Lung (tissue), 12 donors: ENCODE measurements around the gene NFX1. TPM values are rescaled to one million over a fixed set of nuclear protein-coding genes. Genes with fewer than 3 reads are reported as not detected.

ENCODE experiments used
- ATAC-seq: fragments of 200-7000 bp; cut with Tn5 transposase; one replicate; pipeline ENCODE4 v1.9.1; 2020; ENCODE audit warnings: moderate number of reproducible peaks; ENCODE audit not compliant: insufficient read depth, low FRiP score
- DNase-seq, 3 donors: peaks; one replicate each; pipeline ENCODE4 v3.0.0-alpha.2; 2013 to 2017
- H3K27ac ChIP-seq, 2 donors: one replicate each; pipeline ENCODE4 v1.5.1; 2013; ENCODE audit warnings: mild to moderate bottlenecking in 2 of 2, moderate library complexity in 2 of 2, control low read depth in 1 of 2, inconsistent platforms in 1 of 2, low read depth in 1 of 2, low read length in 1 of 2
- H3K27me3 ChIP-seq, 3 donors: one replicate each; pipeline ENCODE4 v1.5.1; 2013; ENCODE audit warnings: low read length in 2 of 3; ENCODE audit not compliant: control insufficient read depth in 3 of 3, insufficient read depth in 3 of 3
- H3K36me3 ChIP-seq, 4 donors: one replicate each; pipeline ENCODE4 v1.5.1; 2013; ENCODE audit warnings: low read length in 4 of 4, mild to moderate bottlenecking in 1 of 4, moderate library complexity in 1 of 4; ENCODE audit not compliant: control insufficient read depth in 4 of 4, insufficient read depth in 4 of 4
- H3K4me1 ChIP-seq, 5 donors: one replicate each; pipeline ENCODE4 v1.5.1; 2013; ENCODE audit warnings: low read length in 5 of 5, mild to moderate bottlenecking in 2 of 5, moderate library complexity in 1 of 5; ENCODE audit not compliant: control insufficient read depth in 5 of 5, insufficient read depth in 5 of 5
- H3K4me3 ChIP-seq: one replicate; pipeline ENCODE4 v1.5.1; 2013; ENCODE audit warnings: mild to moderate bottlenecking, control low read depth, moderate library complexity
- H3K9ac ChIP-seq, 2 donors: one replicate each; pipeline ENCODE4 v1.5.1; 2013; ENCODE audit warnings: low read length in 2 of 2, control low read depth in 1 of 2; ENCODE audit not compliant: insufficient read depth in 1 of 2
- H3K9me3 ChIP-seq, 4 donors: one replicate each; pipeline ENCODE4 v1.5.1; 2013; ENCODE audit warnings: low read length in 3 of 4, mild to moderate bottlenecking in 1 of 4, moderate library complexity in 1 of 4; ENCODE audit not compliant: control insufficient read depth in 4 of 4, insufficient read depth in 3 of 4
- CTCF ChIP-seq: IDR thresholded peaks from 2 replicates; pipeline ENCODE4 v1.5.1; 2012; ENCODE audit warnings: mild to moderate bottlenecking; ENCODE audit errors: control extremely low read depth, extremely low read depth
- WGBS, 2 donors: extraction: QIAGEN DNeasy Blood & Tissue Kit; methylation state at CpG; one replicate each; pipeline ENCODE4 v1.1.7; 2013; 5-methylcytosine and 5-hydroxymethylcytosine counted together
- polyA plus RNA-seq, 2 donors: library from polyadenylated mRNA; stranded (reverse); fragments of 200-250 nt; gene quantifications; one replicate each; pipeline ENCODE4 v1.2.1, GENCODE V29; 2013
- total RNA-seq, 2 donors: library from RNA; depleted of rRNA in 1 of 2; stranded (reverse); fragments of >200 nt in 1 of 2; gene quantifications; one replicate each; pipeline ENCODE4 v1.2.1, GENCODE V29; 2014 to 2021
- donor health status: control.
- donor health status: control.
- donor health status: Bipolar disorder and iron deficiency.
- donor health status: healthy.
- donor health status: DM: yes; HTN: yes; CAD: no.

The NFX1 gene
- total and polyA plus RNA-seq, 4 donors: 13.1 to 43.4 (median 26.3) TPM

GRCh38 chr9:33340186-33340585 is 49.9 kb downstream of the NFX1 start:
- no peak overlapping the region for H3K27ac ChIP-seq
- DNase-seq (no peak), ATAC-seq (no peak)
- H3K36me3 ChIP-seq: peaks cover 28 to 53% (median 38%) of the 10 kb centered on the region in 4 donors
- H3K4me3 ChIP-seq: no peak overlapping the region
- H3K9ac ChIP-seq: no peak overlapping the region
- H3K9me3 ChIP-seq: peaks cover 0 to 8% (median 3%) of the 10 kb centered on the region in 4 donors
- 96 to 98% methylated on average over 3 of the region's 3 CpGs for WGBS, 2 donors
- no peak for TF ChIP-seq CTCF
- H3K27me3 ChIP-seq: no peaks in the 10 kb centered on the region
- H3K4me1 ChIP-seq: no peaks in the 10 kb centered on the region

GRCh38 chr9:33341182-33341581 is 50.9 kb downstream of the NFX1 start:
- no peak for TF ChIP-seq CTCF
- ATAC-seq (no peak), DNase-seq (no peak)
- no peak overlapping the region for H3K27ac ChIP-seq
- no peaks in the 10 kb centered on the region for H3K4me1 ChIP-seq
- WGBS, 2 donors: 91 to 96% methylated on average over 3 of the region's 3 CpGs
- H3K9ac ChIP-seq: no peak overlapping the region
- H3K9me3 ChIP-seq: peaks cover 0 to 8% (median 3%) of the 10 kb centered on the region in 4 donors
- no peak overlapping the region for H3K4me3 ChIP-seq
- no peaks in the 10 kb centered on the region for H3K27me3 ChIP-seq
- peaks cover 30 to 56% (median 44%) of the 10 kb centered on the region in 4 donors for H3K36me3 ChIP-seq

GRCh38 chr9:33344145-33344544 is 53.8 kb downstream of the NFX1 start:
- Histone ChIP-seq H3K36me3 (peaks cover 30 to 66% (median 45%) of the 10 kb centered on the region in 4 donors), H3K9me3 (peaks cover 0 to 6% (median 3%) of the 10 kb centered on the region in 4 donors), H3K9ac (no peak overlapping the region), H3K27me3 (no peaks in the 10 kb centered on the region), H3K4me3 (no peak overlapping the region), H3K27ac (no peak overlapping the region), H3K4me1 (no peaks in the 10 kb centered on the region)
- no peak for ATAC-seq
- DNase-seq: no peak
- 81 to 88% methylated on average over 3 of the region's 3 CpGs for WGBS, 2 donors
- TF ChIP-seq CTCF: no peak

GRCh38 chr9:33346564-33346963 is 56.2 kb downstream of the NFX1 start:
- Histone ChIP-seq H3K27ac (no peak overlapping the region), H3K4me3 (no peak overlapping the region), H3K9me3 (no peaks in the 10 kb centered on the region), H3K9ac (no peak overlapping the region), H3K36me3 (peaks cover 25 to 44% (median 34%) of the 10 kb centered on the region in 4 donors), H3K27me3 (no peaks in the 10 kb centered on the region), H3K4me1 (peaks cover 0 to 4% (median 0%) of the 10 kb centered on the region in 5 donors)
- DNase-seq (no peak), ATAC-seq (no peak)
- TF ChIP-seq CTCF: no peak
- 92 to 95% methylated on average over 4 of the region's 4 CpGs for WGBS, 2 donors
